PFSK-1 (cell line): ENCODE measurements around the gene TNFRSF11A.

Experiments used
- FOXP2 ChIP-seq: optimal IDR thresholded peaks from 2 replicates; pipeline ENCODE3; 2011; ENCODE audit warnings: borderline replicate concordance, control low read depth, inconsistent platforms; ENCODE audit not compliant: insufficient read depth; ENCODE audit errors: extremely low read length, extremely low read depth
- POLR2AphosphoS5 ChIP-seq: IDR thresholded peaks from 2 replicates; pipeline ENCODE4 v1.6.1; 2012; ENCODE audit warnings: low read depth, mild to moderate bottlenecking, control low read depth, low read length, moderate library complexity
- REST ChIP-seq, 2 experiments: IDR thresholded peaks; 2 replicates each; pipeline versions ENCODE4 v1.6.1 to v1.8.0; 2011 to 2012; ENCODE audit warnings: low read depth in 2 of 2, low read length in 2 of 2, control low read depth in 1 of 2, inconsistent platforms in 1 of 2, mild to moderate bottlenecking in 1 of 2, moderate library complexity in 1 of 2; ENCODE audit not compliant: insufficient read depth in 1 of 2
- SIN3A ChIP-seq: IDR thresholded peaks from 2 replicates; pipeline ENCODE4 v1.6.1; 2012; ENCODE audit warnings: mild to moderate bottlenecking, low read length, moderate library complexity, borderline replicate concordance; ENCODE audit not compliant: insufficient read depth
- TAF1 ChIP-seq: IDR thresholded peaks from 2 replicates; pipeline ENCODE4 v1.6.1; 2012; ENCODE audit warnings: low read length, control low read depth, borderline replicate concordance; ENCODE audit not compliant: insufficient read depth

The TNFRSF11A gene

GRCh38 chr18:62432176-62432575 lies 107.1 kb downstream of the TNFRSF11A start:
- TF ChIP-seq REST (IDR thresholded peaks at IDR 0.05; ENCODE audit: insufficient read depth in 1 of 2, low read depth in 2 of 2, low read length in 2 of 2) (no peak), FOXP2 (no peak), TAF1 (no peak), SIN3A (no peak), POLR2AphosphoS5 (no peak)

GRCh38 chr18:62434798-62435197 lies 109.7 kb downstream of the TNFRSF11A start:
- no peak for TF ChIP-seq REST (IDR thresholded peaks at IDR 0.05; ENCODE audit: insufficient read depth in 1 of 2, low read depth in 2 of 2, low read length in 2 of 2)
- TF ChIP-seq SIN3A: no peak
- TF ChIP-seq POLR2AphosphoS5: no peak
- no peak for TF ChIP-seq FOXP2
- no peak for TF ChIP-seq TAF1

DNA sequence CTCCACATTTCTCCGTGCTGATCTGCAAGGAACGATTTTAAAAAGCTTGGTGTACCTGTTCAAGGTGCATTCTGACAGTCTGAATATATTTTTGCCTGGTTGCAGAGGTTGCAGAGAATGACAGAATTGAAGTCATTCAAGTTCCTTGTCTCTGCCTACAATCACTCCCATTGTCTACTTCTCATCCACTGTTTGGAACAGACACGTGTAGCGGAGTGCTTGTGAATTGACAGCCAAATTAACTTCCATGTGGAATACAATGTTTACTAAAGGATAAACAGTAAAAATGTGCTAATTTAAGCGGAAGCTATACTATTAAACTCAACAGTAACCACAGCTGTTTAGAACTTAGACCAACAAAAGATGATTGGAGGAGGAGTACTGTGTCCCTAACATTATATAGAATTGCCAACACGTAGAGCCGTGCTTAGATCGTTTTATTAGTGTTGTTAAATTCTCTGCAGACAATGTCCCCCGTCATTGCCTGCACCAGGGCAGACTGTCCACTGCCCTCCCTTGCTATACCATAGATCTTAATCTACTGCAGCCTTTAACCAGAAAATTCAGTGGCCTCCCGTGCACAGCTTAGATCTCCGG lies 110.4 kb downstream of the TNFRSF11A start:
- no peak for TF ChIP-seq TAF1

DNA sequence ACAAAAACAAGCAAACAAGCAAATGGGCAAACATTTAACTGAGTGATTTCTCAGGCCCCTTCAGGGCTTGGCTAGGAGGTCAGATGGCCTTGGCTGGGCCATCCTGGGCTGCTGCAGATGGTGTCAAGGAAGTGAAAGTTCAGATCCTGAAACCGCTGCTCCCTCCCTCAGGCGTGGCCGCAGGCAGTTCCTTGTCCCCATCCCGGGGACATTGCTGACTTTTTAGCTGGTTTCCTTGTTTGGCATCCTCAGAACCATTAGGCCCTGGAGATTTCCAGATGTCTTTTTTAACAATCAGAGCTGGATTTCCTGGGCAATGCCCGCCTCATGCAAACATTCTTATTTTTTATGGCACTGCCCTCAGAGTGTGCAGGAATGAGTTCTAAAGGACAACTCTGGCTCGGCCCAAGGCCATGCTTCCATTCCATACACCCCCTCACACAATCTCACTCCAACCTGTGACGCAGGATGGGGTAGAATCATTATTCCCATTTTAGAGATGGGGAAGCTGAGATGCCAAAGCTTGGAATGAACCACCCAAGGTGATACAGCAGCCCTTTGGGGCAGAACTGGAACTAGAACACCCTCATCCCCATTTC lies 111.6 kb downstream of the TNFRSF11A start:
- TF ChIP-seq TAF1 (no peak), POLR2AphosphoS5 (no peak), SIN3A (no peak), FOXP2 (no peak), REST (IDR thresholded peaks at IDR 0.05; ENCODE audit: insufficient read depth in 1 of 2, low read depth in 2 of 2, low read length in 2 of 2) (no peak)

DNA sequence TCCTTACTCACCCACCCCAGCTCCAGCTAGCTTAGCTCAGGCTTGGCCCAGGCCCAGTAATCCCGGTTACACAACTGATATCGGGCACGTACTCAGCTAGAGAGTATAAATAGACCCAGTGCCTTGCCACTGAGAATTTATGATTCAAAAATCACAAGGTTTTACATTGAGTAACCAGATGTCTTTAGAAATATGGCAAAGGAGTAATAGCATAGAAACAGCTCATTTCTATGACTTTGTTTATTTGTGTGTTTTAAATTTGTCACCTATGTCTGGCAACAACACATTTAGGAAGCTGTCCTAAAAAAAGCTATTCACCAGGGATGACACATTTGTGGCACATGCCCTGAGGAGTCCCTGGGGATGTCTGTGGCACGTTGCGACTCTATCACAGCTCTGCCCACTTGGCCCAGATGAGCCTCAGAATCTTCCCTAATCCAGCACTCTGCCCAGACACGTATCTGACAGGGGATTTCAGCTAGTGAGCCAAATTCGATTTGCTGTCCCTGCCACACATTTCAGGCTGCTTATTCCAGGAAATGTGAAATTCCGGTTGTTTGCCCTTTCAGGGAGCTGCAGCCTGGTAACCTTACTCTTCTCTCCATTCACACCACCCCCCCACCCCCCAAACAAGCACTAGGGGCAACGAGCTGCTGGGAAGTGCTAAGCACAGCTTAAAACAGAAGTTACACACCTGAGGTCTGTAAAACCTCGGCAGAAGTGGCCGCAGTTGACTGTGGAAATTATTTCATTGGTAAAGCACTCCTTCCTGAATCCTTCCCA lies 112.3 kb downstream of the TNFRSF11A start:
- TF ChIP-seq REST (IDR thresholded peaks at IDR 0.05; ENCODE audit: insufficient read depth in 1 of 2, low read depth in 2 of 2, low read length in 2 of 2): no peak
- TF ChIP-seq POLR2AphosphoS5: no peak
- TF ChIP-seq FOXP2: no peak
- TF ChIP-seq SIN3A: no peak
- no peak for TF ChIP-seq TAF1
